Naive thymus-derived CD4-positive, alpha-beta T cell (primary cell): Measurements from ENCODE around the gene EPB41. TPM values are rescaled to one million over a fixed set of nuclear protein-coding genes. Genes with fewer than 3 reads are reported as not detected.
"Not testable (repeated sequence)": the region's sequence is repeated elsewhere in the genome, so short reads cannot be mapped to it uniquely, and the experiment has no call there.

Experiments
- ATAC-seq: fragments of 150-1000 bp; cut with Tn5 transposase; 2 replicates; pipeline ENCODE4 v1.10.0; 2021; ENCODE audit warnings: mild to moderate bottlenecking, moderate library complexity
- CTCF ChIA-PET: fragments of 350-600 bp; sonication (Branson Sonifier 250); formaldehyde crosslinking; loops from one replicate; lab custom pipeline; 2021; ENCODE audit warnings: antibody characterized with exemption; lab: Charles Lee
- POLR2A ChIA-PET: fragments of 350-600 bp; sonication (Branson Sonifier 250); formaldehyde crosslinking; loops from one replicate; lab custom pipeline; 2021; ENCODE audit warnings: antibody characterized with exemption, inconsistent platforms; lab: Charles Lee
- DNase-seq, 9 donors: peaks; one replicate each; pipeline versions ENCODE4 v3.0.0 to v3.0.0-alpha.2; 2020 to 2022; ENCODE audit warnings: mixed read lengths in 1 of 9
- H3K27ac ChIP-seq: one replicate; pipeline ENCODE4 v1.7.0; 2013; ENCODE audit warnings: mild to moderate bottlenecking, low read depth, low read length, moderate library complexity
- H3K27me3 ChIP-seq, 2 donors: one replicate each; pipeline ENCODE4 v1.7.0; 2013; ENCODE audit warnings: low read length in 2 of 2, mild to moderate bottlenecking in 2 of 2, moderate library complexity in 2 of 2; ENCODE audit not compliant: control insufficient read depth in 2 of 2, insufficient read depth in 2 of 2
- H3K36me3 ChIP-seq, 3 experiments: 1 replicate in 2 of 3; 2 replicates in 1 of 3; pipeline ENCODE4 v1.7.0; 2013; ENCODE audit warnings: low read length in 3 of 3, mild to moderate bottlenecking in 3 of 3, moderate library complexity in 1 of 3; ENCODE audit not compliant: insufficient read depth in 3 of 3, control insufficient read depth in 2 of 3
- H3K4me1 ChIP-seq, 2 donors: one replicate each; pipeline ENCODE4 v1.7.0; 2013; ENCODE audit warnings: low read length in 2 of 2, mild to moderate bottlenecking in 2 of 2, moderate library complexity in 1 of 2; ENCODE audit not compliant: control insufficient read depth in 2 of 2, insufficient read depth in 2 of 2
- H3K4me3 ChIP-seq: 2 replicates; pipeline ENCODE4 v1.7.0; 2013; ENCODE audit warnings: mild to moderate bottlenecking, low read length
- H3K9me3 ChIP-seq, 3 experiments: 1 replicate in 2 of 3; 2 replicates in 1 of 3; pipeline ENCODE4 v1.7.0; 2013; ENCODE audit warnings: low read length in 3 of 3; ENCODE audit not compliant: control insufficient read depth in 2 of 3
- H3K27ac Mint-ChIP-seq, 9 donors: one replicate each; pipeline ENCODE4 v1.8.0; 2020 to 2022; ENCODE audit warnings: mixed read lengths in 9 of 9, mild to moderate bottlenecking in 8 of 9, moderate library complexity in 5 of 9, inconsistent platforms in 2 of 9
- H3K27me3 Mint-ChIP-seq, 5 donors: one replicate each; pipeline ENCODE4 v1.8.0; 2021 to 2022; ENCODE audit warnings: mixed read lengths in 5 of 5, mild to moderate bottlenecking in 1 of 5
- H3K36me3 Mint-ChIP-seq, 5 donors: one replicate each; pipeline ENCODE4 v1.8.0; 2020 to 2022; ENCODE audit warnings: mixed read lengths in 5 of 5, mild to moderate bottlenecking in 3 of 5, inconsistent platforms in 1 of 5
- H3K4me1 Mint-ChIP-seq, 7 donors: one replicate each; pipeline ENCODE4 v1.8.0; 2020 to 2022; ENCODE audit warnings: mixed read lengths in 7 of 7, mild to moderate bottlenecking in 3 of 7, inconsistent platforms in 1 of 7
- H3K4me3 Mint-ChIP-seq, 10 donors: one replicate each; pipeline ENCODE4 v1.8.0; 2020 to 2022; ENCODE audit warnings: mild to moderate bottlenecking in 10 of 10, mixed read lengths in 10 of 10, moderate library complexity in 6 of 10, inconsistent platforms in 2 of 10
- H3K9me3 Mint-ChIP-seq, 11 donors: one replicate each; pipeline ENCODE4 v1.8.0; 2020 to 2022; ENCODE audit warnings: mixed read lengths in 11 of 11, mild to moderate bottlenecking in 4 of 11, inconsistent platforms in 1 of 11, moderate library complexity in 1 of 11
- intact Hi-C, 2 donors: fragments of 100-400 bp; cut with micrococcal nuclease; formaldehyde crosslinking; loops; one replicate each; pipeline ENCODE4 v1.15.1; 2023
- polyA plus RNA-seq, 2 donors: library from polyadenylated mRNA; unstranded; fragments of 300-500 nt; fragmentation: Illumina TruSeq; gene quantifications; one replicate each; pipeline ENCODE4 v1.2.3, GENCODE V29; 2021
- total RNA-seq, 6 experiments: library from RNA in 5 of 6; stranded (reverse) in 5 of 6; gene quantifications; 1 replicate in 5 of 6; 2 replicates in 1 of 6; pipeline ENCODE4 v1.2.3 and lab custom pipeline; 2021 to 2026

Gene EPB41
- total and polyA plus RNA-seq, 7 experiments from 2014 or later, result 115 to 325 (median 162) TPM

- intact Hi-C loops, result no loop called here
- no peak overlapping the region for H3K4me3 ChIP-seq
- Mint-ChIP-seq H3K4me1 (peaks cover 0 to 7% (median 0%) of the 10 kb centered on the region in 7 donors), H3K27me3 (no peaks in the 10 kb centered on the region), H3K4me3 (no peak overlapping the region), H3K9me3 (peaks cover 0 to 4% (median 0%) of the 10 kb centered on the region in 11 donors), H3K27ac (peak overlapping the region in 1 of 9 donors; percentile 8), H3K36me3 (peaks cover 23 to 78% (median 49%) of the 10 kb centered on the region in 5 donors)
- DNase-seq, result no peak
- no peak overlapping the region for H3K27ac ChIP-seq
- CTCF ChIA-PET, result no interaction called here
- H3K36me3 ChIP-seq, result peaks cover 22 to 81% (median 28%) of the 10 kb centered on the region in 3 experiments
- no peaks in the 10 kb centered on the region for H3K27me3 ChIP-seq
- H3K9me3 ChIP-seq, result no peaks in the 10 kb centered on the region
- H3K4me1 ChIP-seq, result no peaks in the 10 kb centered on the region
- ATAC-seq, result no peak
- POLR2A ChIA-PET, result no interaction called here
These were observed 180.6 kb downstream of the EPB41 start for GRCh38 chr1:29094954-29095353.

- Mint-ChIP-seq H3K9me3 (peaks cover 0 to 4% (median 0%) of the 10 kb centered on the region in 11 donors), H3K27me3 (no peaks in the 10 kb centered on the region), H3K27ac (no peak overlapping the region), H3K4me3 (no peak overlapping the region), H3K4me1 (peaks cover 0 to 7% (median 0%) of the 10 kb centered on the region in 7 donors), H3K36me3 (peaks cover 23 to 68% (median 45%) of the 10 kb centered on the region in 5 donors)
- no peaks in the 10 kb centered on the region for H3K27me3 ChIP-seq
- H3K36me3 ChIP-seq, result peaks cover 22 to 74% (median 27%) of the 10 kb centered on the region in 3 experiments
- H3K4me3 ChIP-seq, result no peak overlapping the region
- no peak overlapping the region for H3K27ac ChIP-seq
- CTCF ChIA-PET, result no interaction called here
- ATAC-seq (no peak), DNase-seq (no peak)
- intact Hi-C loops, result no loop called here
- no peaks in the 10 kb centered on the region for H3K4me1 ChIP-seq
- POLR2A ChIA-PET, result no interaction called here
- H3K9me3 ChIP-seq, result no peaks in the 10 kb centered on the region
These were observed 182.0 kb downstream of the EPB41 start for GRCh38 chr1:29096231-29096886.

GRCh38 chr1:29099286-29099685 lies 184.9 kb downstream of the EPB41 start:
- Mint-ChIP-seq H3K36me3 (peaks cover 21 to 52% (median 33%) of the 10 kb centered on the region in 5 donors), H3K27me3 (no peaks in the 10 kb centered on the region)
- CTCF ChIA-PET, result no interaction called here

GRCh38 chr1:29100487-29100886 lies 186.1 kb downstream of the EPB41 start:
- POLR2A ChIA-PET, result interaction anchor here (0.7 kb wide), 1 partner anchor 119 kb away, joined by 3 read pairs; no protein-coding TSS in a partner anchor

More at GRCh38 chr1:29099286-29099685, 184.9 kb downstream of the EPB41 start:
- POLR2A ChIA-PET, result no interaction called here
- intact Hi-C loops, result no loop called here
- Mint-ChIP-seq H3K4me3 (no peak overlapping the region), H3K9me3 (no peaks in the 10 kb centered on the region), H3K4me1 (peaks cover 0 to 7% (median 0%) of the 10 kb centered on the region in 7 donors), H3K27ac (no peak overlapping the region)
- DNase-seq, result no peak
- no peak overlapping the region for H3K27ac ChIP-seq
- H3K27me3 ChIP-seq, result no peaks in the 10 kb centered on the region
- no peaks in the 10 kb centered on the region for H3K4me1 ChIP-seq
- peaks cover 19 to 80% (median 22%) of the 10 kb centered on the region in 3 experiments for H3K36me3 ChIP-seq
- no peak for ATAC-seq
- no peaks in the 10 kb centered on the region for H3K9me3 ChIP-seq
- H3K4me3 ChIP-seq, result no peak overlapping the region

GRCh38 chr1:29105822-29106221 lies 191.5 kb downstream of the EPB41 start:
- H3K27ac ChIP-seq, result no peak overlapping the region
- Mint-ChIP-seq H3K27me3 (no peaks in the 10 kb centered on the region), H3K4me3 (peak overlapping the region in 1 of 10 donors; percentile 27), H3K27ac (peak overlapping the region in 1 of 9 donors; percentile 51), H3K9me3 (no peaks in the 10 kb centered on the region), H3K36me3 (peaks cover 5 to 37% (median 13%) of the 10 kb centered on the region in 5 donors), H3K4me1 (no peaks in the 10 kb centered on the region)
- H3K27me3 ChIP-seq, result no peaks in the 10 kb centered on the region
- intact Hi-C loops, result no loop called here
- no peak overlapping the region for H3K4me3 ChIP-seq
- H3K9me3 ChIP-seq, result no peaks in the 10 kb centered on the region
- ATAC-seq, result no peak
- peaks cover 5 to 53% (median 12%) of the 10 kb centered on the region in 3 experiments for H3K36me3 ChIP-seq
- ChIA-PET POLR2A (no interaction called here), CTCF (no interaction called here)
- DNase-seq, result no peak
- no peaks in the 10 kb centered on the region for H3K4me1 ChIP-seq

More at GRCh38 chr1:29100487-29100886, 186.1 kb downstream of the EPB41 start:
- Mint-ChIP-seq H3K4me1 (peaks cover 0 to 7% (median 0%) of the 10 kb centered on the region in 7 donors), H3K9me3 (no peaks in the 10 kb centered on the region), H3K27ac (no peak overlapping the region), H3K27me3 (no peaks in the 10 kb centered on the region), H3K4me3 (no peak overlapping the region), H3K36me3 (peaks cover 21 to 49% (median 26%) of the 10 kb centered on the region in 5 donors)
- H3K27me3 ChIP-seq, result no peaks in the 10 kb centered on the region
- H3K4me3 ChIP-seq, result no peak overlapping the region
- no peak overlapping the region for H3K27ac ChIP-seq
- peaks cover 19 to 76% (median 22%) of the 10 kb centered on the region in 3 experiments for H3K36me3 ChIP-seq
- intact Hi-C loops, result no loop called here
- ATAC-seq (no peak), DNase-seq (no peak)
- CTCF ChIA-PET, result no interaction called here
- H3K4me1 ChIP-seq, result no peaks in the 10 kb centered on the region
- H3K9me3 ChIP-seq, result no peaks in the 10 kb centered on the region

- peaks cover 16 to 51% (median 23%) of the 10 kb centered on the region in 3 experiments for H3K36me3 ChIP-seq
- CTCF ChIA-PET, result interaction anchor here (0.7 kb wide), 1 partner anchor 180 kb away, joined by 3 read pairs; no protein-coding TSS in a partner anchor
- H3K27me3 ChIP-seq, H3K27ac ChIP-seq, H3K4me3 ChIP-seq, H3K27me3 Mint-ChIP-seq, H3K9me3 Mint-ChIP-seq, H3K9me3 ChIP-seq, DNase-seq, ATAC-seq, H3K4me3 Mint-ChIP-seq, POLR2A ChIA-PET, H3K4me1 Mint-ChIP-seq, H3K4me1 ChIP-seq, intact Hi-C loops, H3K27ac Mint-ChIP-seq: not testable (repeated sequence)
- peaks cover 10 to 38% (median 19%) of the 10 kb centered on the region in 5 donors for H3K36me3 Mint-ChIP-seq
These were observed 193.7 kb downstream of the EPB41 start for GRCh38 chr1:29108041-29108440.
